GM12878 (cell line): Measurements from ENCODE around the gene MAP4K4. TPM values are rescaled to one million over a fixed set of nuclear protein-coding genes. Genes with fewer than 3 reads are reported as not detected.

ENCODE experiments used
- ATAC-seq: fragments of 200-7000 bp; cut with Tn5 transposase; 3 replicates; pipeline ENCODE4 v1.9.1; 2020; ENCODE audit warnings: mild to moderate bottlenecking, moderate library complexity
- BruUV-seq: library from RNA; stranded (reverse); fragments of 400-500 nt; replicated peaks from 2 replicates; lab custom pipeline; 2021; lab: Mats Ljungman, UMichigan
- CTCF ChIA-PET: fragments of 300-600 bp; sonication (Branson Sonifier 250); formaldehyde crosslinking; extraction: SDS; loops from one replicate; lab custom pipeline; 2021; ENCODE audit warnings: inconsistent platforms; lab: Yijun Ruan, JAX
- POLR2A ChIA-PET: fragments of 350-600 bp; formaldehyde crosslinking; extraction: SDS; loops from one replicate; lab custom pipeline; 2021; ENCODE audit warnings: inconsistent platforms; lab: Charles Lee
- RAD21 ChIA-PET: fragments of 300-600 bp; sonication (Branson Sonifier 250); formaldehyde crosslinking; loops from one replicate; lab custom pipeline; 2023; ENCODE audit warnings: antibody characterized with exemption; ENCODE audit not compliant: unreplicated experiment; lab: Charles Lee
- SMC1A ChIA-PET: fragments of 300-600 bp; sonication (Branson Sonifier 250); formaldehyde crosslinking; loops from one replicate; lab custom pipeline; 2023; ENCODE audit not compliant: unreplicated experiment, uncharacterized antibody; lab: Charles Lee
- DNase-seq: peaks from one replicate; pipeline ENCODE4 v3.0.0-alpha.2; 2011; ENCODE audit warnings: low read depth, low spot score
- FAIRE-seq: peaks from 3 replicates; lab custom pipeline; 2011; peaks lifted over from hg19 to GRCh38; lab: Jason Lieb, UNC
- H2AFZ ChIP-seq: 2 replicates; pipeline ENCODE4 v1.6.0; 2011; ENCODE audit warnings: low read depth, low read length, control low read depth; ENCODE audit not compliant: control insufficient read depth
- H3K27ac ChIP-seq: 2 replicates; pipeline ENCODE4 v1.5.1; 2011; ENCODE audit warnings: control low read depth; ENCODE audit not compliant: control insufficient read depth, insufficient read depth
- H3K27me3 ChIP-seq, 2 experiments: replicated peaks in 1 of 2; 2 replicates each; pipeline versions ENCODE4 v1.6.0 to v1.6.1; 2011; ENCODE audit warnings: low read length in 1 of 2; ENCODE audit not compliant: control insufficient read depth in 2 of 2, insufficient read depth in 2 of 2
- H3K36me3 ChIP-seq, 2 experiments: 2 replicates each; pipeline ENCODE4 v1.5.1; 2011; ENCODE audit warnings: low read length in 1 of 2; ENCODE audit not compliant: control insufficient read depth in 2 of 2, insufficient read depth in 2 of 2
- H3K4me1 ChIP-seq: 2 replicates; pipeline ENCODE4 v1.6.1; 2011; ENCODE audit warnings: mild to moderate bottlenecking, low read length, moderate library complexity, mixed read lengths; ENCODE audit not compliant: control insufficient read depth, insufficient read depth
- H3K4me2 ChIP-seq: 2 replicates; pipeline ENCODE4 v1.6.0; 2011; ENCODE audit warnings: control low read depth; ENCODE audit not compliant: control insufficient read depth, insufficient read depth
- H3K4me3 ChIP-seq: fragments of 200-600 bp; sonication (generic); 2 replicates; pipeline ENCODE4 v1.5.1; 2016
- H3K79me2 ChIP-seq: 2 replicates; pipeline ENCODE4 v1.6.0; 2011; ENCODE audit warnings: low read length; ENCODE audit not compliant: control insufficient read depth, insufficient read depth
- H3K9ac ChIP-seq: 2 replicates; pipeline ENCODE4 v1.8.0; 2011; ENCODE audit warnings: low read length, control low read depth, mixed read lengths; ENCODE audit not compliant: control insufficient read depth, insufficient read depth
- H3K9me3 ChIP-seq: replicated peaks from 3 replicates; pipeline ENCODE4 v1.5.1; 2011; ENCODE audit warnings: mild to moderate bottlenecking, low read length; ENCODE audit not compliant: control insufficient read depth, insufficient read depth
- H4K20me1 ChIP-seq: 2 replicates; pipeline ENCODE4 v1.6.0; 2011; ENCODE audit not compliant: control insufficient read depth, insufficient read depth
- ATF7 ChIP-seq: fragments of 450-650 bp; IDR thresholded peaks from 2 replicates; pipeline ENCODE4 v1.6.1; 2016; ENCODE audit warnings: low read depth, mild to moderate bottlenecking
- BHLHE40 ChIP-seq, 2 experiments: fragments of 450-650 bp in 1 of 2; IDR thresholded peaks; 2 replicates each; pipeline ENCODE4 v1.6.1; 2011 to 2017; ENCODE audit warnings: low read depth in 2 of 2, borderline replicate concordance in 1 of 2, improper control_type of control experiment in 1 of 2, low read length in 1 of 2, mild to moderate bottlenecking in 1 of 2
- BMI1 ChIP-seq: fragments of 450-650 bp; IDR thresholded peaks from 2 replicates; pipeline ENCODE4 v1.6.1; 2016; ENCODE audit warnings: mild to moderate bottlenecking, moderate library complexity, borderline replicate concordance
- ESRRA ChIP-seq: IDR thresholded peaks from 2 replicates; pipeline ENCODE4 v1.6.1; 2012; ENCODE audit warnings: mild to moderate bottlenecking, low read length, improper control_type of control experiment
- MTA3 ChIP-seq: IDR thresholded peaks from 2 replicates; pipeline ENCODE4 v1.6.1; 2012; ENCODE audit warnings: low read length, inconsistent platforms, borderline replicate concordance
- NFYB ChIP-seq: IDR thresholded peaks from 2 replicates; pipeline ENCODE4 v1.6.1; 2011; ENCODE audit warnings: low read depth, mild to moderate bottlenecking, low read length, improper control_type of control experiment, moderate library complexity; ENCODE audit not compliant: insufficient read depth
- RCOR1 ChIP-seq: conservative IDR thresholded peaks from 2 replicates; pipeline ENCODE4 v1.6.1; 2012; ENCODE audit warnings: low read depth, low read length, improper control_type of control experiment
- RUNX3 ChIP-seq: IDR thresholded peaks from 2 replicates; pipeline ENCODE4 v1.6.1; 2012; ENCODE audit warnings: low read length, inconsistent platforms
- SREBF1 ChIP-seq: IDR thresholded peaks from 2 replicates; pipeline ENCODE4 v1.6.1; 2012; ENCODE audit warnings: mild to moderate bottlenecking, low read length
- TARDBP ChIP-seq: IDR thresholded peaks from 2 replicates; pipeline ENCODE4 v1.6.1; 2016; ENCODE audit warnings: borderline replicate concordance
- WRNIP1 ChIP-seq: IDR thresholded peaks from 2 replicates; pipeline ENCODE4 v1.6.1; 2011; ENCODE audit warnings: low read depth, low read length, improper control_type of control experiment, borderline replicate concordance
- ZNF384 ChIP-seq: IDR thresholded peaks from 2 replicates; pipeline ENCODE4 v1.6.1; 2012; ENCODE audit warnings: low read depth, mild to moderate bottlenecking, low read length, improper control_type of control experiment, borderline replicate concordance
- WGBS: methylation state at CpG from one replicate; pipeline ENCODE4 v1.1.6; 2016; ENCODE audit warnings: low lambda C conversion rate; ENCODE audit not compliant: insufficient replicate concordance, insufficient coverage; ENCODE audit errors: missing lambda C conversion rate; 5-methylcytosine and 5-hydroxymethylcytosine counted together
- in situ Hi-C: fragments of 300-500 bp; cut with MboI; formaldehyde crosslinking; loops from 9 replicates; pipeline ENCODE4 v1.14.3; 2018; ENCODE audit warnings: mixed read lengths
- intact Hi-C: fragments of 100-400 bp; cut with micrococcal nuclease; formaldehyde crosslinking; loops from one replicate; pipeline ENCODE4 v1.14.2; 2022; ENCODE audit not compliant: unreplicated experiment
- polyA plus RNA-seq, 11 experiments: library from polyadenylated mRNA; depleted of rRNA in 4 of 11; unstranded in 6 of 11; stranded (reverse) in 5 of 11; fragments of >200 nt; fragmentation: Nextera tagmentation in 4 of 11; fragmentation: Illumina TruSeq in 1 of 11; extraction: Ambion mirVana in 4 of 11; extraction: Trizol in 1 of 11; gene quantifications; 1 replicate in 1 of 11; 2 replicates in 10 of 11; pipeline versions ENCODE4 v1.2.1 to v1.2.3, GENCODE V29; 2011 to 2016; ENCODE audit warnings: inconsistent platforms in 2 of 11, missing spikeins in 2 of 11, low read depth in 1 of 11
- total RNA-seq, 4 experiments: library from RNA; depleted of rRNA in 3 of 4; stranded (reverse); fragments of >200 nt in 3 of 4; fragmentation: Illumina TruSeq in 1 of 4; extraction: Trizol in 1 of 4; gene quantifications; 2 replicates each; pipeline versions ENCODE4 v1.2.1 to v1.2.3, GENCODE V29; 2013 to 2021
- TF ChIP-seq, protein P1 (sequence below): fragments of 450-650 bp; IDR thresholded peaks from 2 replicates; pipeline ENCODE4 v1.6.1; 2018; ENCODE audit warnings: mild to moderate bottlenecking, low read depth, moderate library complexity; ENCODE audit not compliant: partially characterized antibody
- TF ChIP-seq, protein P2 (sequence below): IDR thresholded peaks from 2 replicates; pipeline ENCODE4 v1.6.1; 2012; ENCODE audit warnings: low read depth, low read length, improper control_type of control experiment

The MAP4K4 gene
- total and polyA plus RNA-seq, 10 of the 15 experiments (the other 5 are each of a cell fraction or from before 2014, with no cell fraction given): 1.9 to 50.4 (median 9.7) TPM

DNA sequence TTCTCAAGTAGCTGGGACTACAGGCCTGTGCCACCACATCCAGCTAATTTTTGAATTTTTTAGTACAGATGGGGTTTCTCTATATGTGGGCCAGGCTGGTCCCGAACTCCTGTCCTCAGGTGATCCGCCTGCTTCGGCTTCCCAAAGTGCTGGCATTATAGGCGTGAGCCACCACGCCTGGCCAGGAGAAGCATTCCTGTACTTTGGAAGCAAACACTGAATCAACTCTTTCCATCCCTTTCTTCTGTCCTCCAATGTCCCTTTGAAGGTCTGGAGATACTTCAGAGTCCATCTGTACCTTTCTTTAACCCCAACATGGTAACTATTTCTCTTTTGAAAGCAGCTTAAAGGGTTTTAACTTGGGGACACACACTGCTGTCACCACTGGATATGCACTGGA is 23.6 kb upstream of the MAP4K4 start:
- in situ Hi-C loops: no loop called here
- POLR2A ChIA-PET: no interaction called here
- WGBS: 85% methylated on average over 5 of the region's 5 CpGs
- no peaks in the 10 kb centered on the region for H3K36me3 ChIP-seq
- FAIRE-seq: no peak
- TF ChIP-seq SREBF1 (no peak), MTA3 (no peak), RCOR1 (no peak)
- TF ChIP-seq, all 136 proteins: peak for 0
- Histone ChIP-seq H3K27me3 (no peaks in the 10 kb centered on the region; a peak in 1 of 4 replicates), H3K79me2 (no peaks in the 10 kb centered on the region), H2AFZ (no peak overlapping the region), H3K9me3 (peaks cover 4% of the 10 kb centered on the region; the same call in 1 of the 3 replicates), H3K27ac (no peak overlapping the region), H3K4me1 (no peaks in the 10 kb centered on the region), H3K4me3 (no peak overlapping the region), H4K20me1 (no peaks in the 10 kb centered on the region), H3K4me2 (no peak overlapping the region), H3K9ac (no peak overlapping the region)
- no TSS peak for BruUV-seq
- ATAC-seq (no peak), DNase-seq (no peak)
- CTCF ChIA-PET: interaction anchor here (0.6 to 1.2 kb wide), 2 partner anchors 255 to 397 kb away, joined by 3 read pairs; no protein-coding TSS in a partner anchor
- SMC1A ChIA-PET: interaction anchor here (0.6 to 2.6 kb wide), 10 partner anchors 12 to 155 kb away, joined by 3 to 13 read pairs (median 4); no protein-coding TSS in a partner anchor
- intact Hi-C loops: loop anchor here (2.0 kb wide), 1 partner anchor 51 kb away; no protein-coding TSS in a partner anchor
- RAD21 ChIA-PET: interaction anchor here (1.2 kb wide), 1 partner anchor 52 kb away, joined by 4 read pairs; no protein-coding TSS in a partner anchor

DNA sequence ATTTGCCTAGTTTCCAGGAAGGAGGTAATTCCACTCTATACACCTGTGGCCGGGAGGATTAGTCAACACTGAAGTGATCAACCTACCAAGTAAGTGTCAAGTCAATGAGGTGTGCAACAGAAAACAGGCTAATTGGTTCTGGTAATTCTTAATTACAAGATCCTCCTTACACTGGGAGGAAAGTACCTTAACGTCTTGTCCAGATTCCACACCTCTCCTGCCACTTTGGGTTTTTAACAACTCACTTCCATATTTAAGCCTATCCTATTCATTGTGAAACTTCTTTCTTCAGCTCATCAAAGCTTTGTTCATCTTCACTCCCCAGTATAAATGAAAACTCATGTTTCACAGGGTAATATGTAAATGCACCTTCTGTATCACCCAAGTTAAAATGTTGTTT is 22.0 kb upstream of the MAP4K4 start:
- Histone ChIP-seq H4K20me1 (no peaks in the 10 kb centered on the region), H3K36me3 (no peaks in the 10 kb centered on the region), H3K9ac (no peak overlapping the region), H2AFZ (no peak overlapping the region), H3K27me3 (no peaks in the 10 kb centered on the region; a peak in 1 of 4 replicates), H3K79me2 (no peaks in the 10 kb centered on the region), H3K4me2 (peak overlapping the region; percentile 18; the same call in 1 of the 2 replicates), H3K4me3 (no peak overlapping the region), H3K27ac (no peak overlapping the region), H3K9me3 (peaks cover 4% of the 10 kb centered on the region; the same call in 1 of the 3 replicates), H3K4me1 (no peaks in the 10 kb centered on the region)
- SMC1A ChIA-PET: interaction anchor here (0.7 to 2.6 kb wide), 13 partner anchors 13 to 256 kb away, joined by 3 to 13 read pairs (median 4); no protein-coding TSS in a partner anchor
- 0% methylated on average over 2 of the region's 2 CpGs for WGBS
- RAD21 ChIA-PET: interaction anchor here (0.7 to 1.5 kb wide), 8 partner anchors 23 to 107 kb away, joined by 3 to 8 read pairs (median 4); no protein-coding TSS in a partner anchor
- BruUV-seq: no TSS peak
- CTCF ChIA-PET: interaction anchor here (0.9 to 1.0 kb wide), 3 partner anchors 153 to 208 kb away, joined by 3 read pairs; no protein-coding TSS in a partner anchor
- DNase-seq (peak; percentile 75), ATAC-seq (peak; percentile 92), FAIRE-seq (peak; percentile 88)
- intact Hi-C loops (loop anchor here (2.0 to 5.0 kb wide), 2 partner anchors 53 to 77 kb away; no protein-coding TSS in a partner anchor), in situ Hi-C loops (no loop called here)
- POLR2A ChIA-PET: interaction anchor here (1.0 kb wide), 1 partner anchor 53 kb away, joined by 3 read pairs; no protein-coding TSS in a partner anchor
- no peak for TF ChIP-seq WRNIP1
- no peak for TF ChIP-seq ZNF384
- TF ChIP-seq BMI1: peak; percentile 94
- TF ChIP-seq, protein P1, sequence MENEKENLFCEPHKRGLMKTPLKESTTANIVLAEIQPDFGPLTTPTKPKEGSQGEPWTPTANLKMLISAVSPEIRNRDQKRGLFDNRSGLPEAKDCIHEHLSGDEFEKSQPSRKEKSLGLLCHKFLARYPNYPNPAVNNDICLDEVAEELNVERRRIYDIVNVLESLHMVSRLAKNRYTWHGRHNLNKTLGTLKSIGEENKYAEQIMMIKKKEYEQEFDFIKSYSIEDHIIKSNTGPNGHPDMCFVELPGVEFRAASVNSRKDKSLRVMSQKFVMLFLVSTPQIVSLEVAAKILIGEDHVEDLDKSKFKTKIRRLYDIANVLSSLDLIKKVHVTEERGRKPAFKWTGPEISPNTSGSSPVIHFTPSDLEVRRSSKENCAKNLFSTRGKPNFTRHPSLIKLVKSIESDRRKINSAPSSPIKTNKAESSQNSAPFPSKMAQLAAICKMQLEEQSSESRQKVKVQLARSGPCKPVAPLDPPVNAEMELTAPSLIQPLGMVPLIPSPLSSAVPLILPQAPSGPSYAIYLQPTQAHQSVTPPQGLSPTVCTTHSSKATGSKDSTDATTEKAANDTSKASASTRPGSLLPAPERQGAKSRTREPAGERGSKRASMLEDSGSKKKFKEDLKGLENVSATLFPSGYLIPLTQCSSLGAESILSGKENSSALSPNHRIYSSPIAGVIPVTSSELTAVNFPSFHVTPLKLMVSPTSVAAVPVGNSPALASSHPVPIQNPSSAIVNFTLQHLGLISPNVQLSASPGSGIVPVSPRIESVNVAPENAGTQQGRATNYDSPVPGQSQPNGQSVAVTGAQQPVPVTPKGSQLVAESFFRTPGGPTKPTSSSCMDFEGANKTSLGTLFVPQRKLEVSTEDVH: peak; percentile 28
- no peak for TF ChIP-seq ESRRA
- TF ChIP-seq BHLHE40 (IDR thresholded peaks at IDR 0.05; ENCODE audit: borderline replicate concordance in 1 of 2, low read depth in 2 of 2, low read length in 1 of 2): peak; percentile 60 to 75; a peak in 3 of 4 replicates
- peak; percentile 34; the same call in 1 of the 2 replicates for TF ChIP-seq NFYB
- TF ChIP-seq, protein P2, sequence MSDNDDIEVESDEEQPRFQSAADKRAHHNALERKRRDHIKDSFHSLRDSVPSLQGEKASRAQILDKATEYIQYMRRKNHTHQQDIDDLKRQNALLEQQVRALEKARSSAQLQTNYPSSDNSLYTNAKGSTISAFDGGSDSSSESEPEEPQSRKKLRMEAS: no peak
- TF ChIP-seq ATF7: peak; percentile 88
- TF ChIP-seq TARDBP: no peak
- TF ChIP-seq RUNX3: no peak; the same call in 1 of the 2 replicates
